Measurements from ENCODE around the gene MINDY4.

DNA sequence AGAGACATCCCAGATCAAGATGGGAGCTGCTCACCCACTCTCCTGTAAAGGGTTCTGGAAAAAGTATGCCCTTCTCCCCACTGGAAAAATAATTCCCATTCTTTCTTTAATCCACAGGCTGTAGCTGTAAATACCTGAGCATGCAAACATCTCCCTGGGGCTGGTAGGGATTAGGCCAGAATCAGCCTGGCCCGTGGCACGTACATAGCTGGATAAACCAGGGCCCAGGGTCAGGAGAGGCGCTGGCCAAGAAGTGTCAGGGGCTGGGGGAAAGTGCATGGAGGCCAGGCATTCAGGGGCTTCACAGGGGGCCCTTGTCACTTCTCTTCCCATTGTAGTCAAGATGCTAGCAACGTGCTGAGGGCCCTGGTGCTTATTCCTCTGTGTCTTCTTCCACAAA lies 109.7 kb downstream of the MINDY4 start:
- TF ChIP-seq ATM (IDR thresholded peaks at IDR 0.05; ENCODE audit: borderline replicate concordance) (no peak), HNRNPK (IDR thresholded peaks at IDR 0.05; ENCODE audit: low read depth, low read length, poor library complexity, severe bottlenecking) (no peak), ZNF24 (IDR thresholded peaks at IDR 0.05) (no peak), EZH2 (conservative IDR thresholded peaks at IDR 0.05; ENCODE audit: low read depth, low read length) (no peak)

Measured in HepG2 (cell line).